Activated T-cell treated with anti-CD3 and anti-CD28 coated beads, Interleukin-2, amount 50 U/mL, for 1 hour (primary cell): ENCODE measurements around the gene TLE3.

Experiments
- DNase-seq: peaks from one replicate; pipeline ENCODE4 v3.0.0-alpha.2; 2020

Gene TLE3

DNA sequence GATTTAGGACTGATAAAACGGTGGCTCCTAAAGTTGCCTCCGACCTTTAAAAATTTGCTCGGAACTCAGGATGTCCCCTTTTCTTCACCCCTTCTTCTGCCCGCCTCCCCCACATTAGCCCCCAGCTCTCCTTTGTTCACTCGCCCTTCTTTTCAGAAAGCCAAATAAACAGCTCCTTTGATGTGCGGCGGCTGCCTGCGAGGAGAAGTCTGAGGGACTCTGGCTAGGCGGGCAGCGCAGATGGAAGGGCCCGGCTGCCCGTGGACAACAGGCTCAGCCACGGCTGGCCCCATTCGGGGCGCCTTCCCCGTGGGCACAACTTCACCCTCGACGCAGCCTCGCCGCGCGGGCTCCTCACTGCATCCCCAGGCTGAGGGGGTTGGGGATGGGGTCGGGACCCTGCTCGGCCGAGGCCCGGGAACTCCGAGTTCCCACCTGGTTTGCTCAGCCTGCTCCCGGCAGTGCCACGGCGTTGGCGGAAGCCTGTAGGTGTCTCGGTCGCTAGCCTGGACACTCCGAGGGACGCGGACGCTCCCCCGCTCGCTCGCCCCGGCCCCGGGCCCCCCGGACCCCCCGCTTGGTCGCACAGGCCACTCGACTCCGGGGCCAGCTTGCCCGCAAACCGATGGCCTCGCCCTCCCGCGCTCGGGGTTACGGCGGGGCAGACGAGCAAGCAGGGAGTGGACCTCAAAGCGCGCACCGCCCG lies 897 bp upstream of the TLE3 start:
- peak; percentile 55 for DNase-seq

DNA sequence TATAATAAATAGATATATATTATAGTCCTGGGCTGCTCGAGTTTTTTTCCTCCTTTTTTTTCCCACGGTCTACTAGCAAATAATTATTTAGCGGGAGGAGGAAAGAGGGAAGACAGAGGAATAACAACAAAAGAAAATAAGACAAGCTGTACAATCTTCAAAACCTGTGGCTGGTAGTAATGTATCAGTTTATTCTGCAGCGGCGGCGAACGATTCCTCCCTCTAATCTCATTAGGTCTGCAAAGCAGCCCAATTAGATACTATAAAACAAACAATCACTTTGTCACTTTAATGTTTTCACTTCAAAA lies 390 bp upstream of the TLE3 start:
- peak; percentile 21 for DNase-seq

DNA sequence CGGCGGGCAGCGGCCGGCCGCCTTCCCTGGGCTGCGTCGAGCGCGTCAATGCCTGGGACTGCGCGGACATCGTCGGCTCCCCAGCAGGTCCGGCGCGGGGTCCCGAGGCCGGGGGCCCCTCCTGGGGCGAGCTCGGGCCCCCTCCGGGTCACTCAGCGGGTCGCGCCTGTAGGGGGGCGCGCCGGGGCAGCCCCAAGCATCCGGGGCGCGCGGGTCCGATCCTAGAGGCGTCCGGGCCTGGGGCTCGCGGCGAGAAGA lies 725 bp downstream of the TLE3 start:
- DNase-seq, result no peak

DNA sequence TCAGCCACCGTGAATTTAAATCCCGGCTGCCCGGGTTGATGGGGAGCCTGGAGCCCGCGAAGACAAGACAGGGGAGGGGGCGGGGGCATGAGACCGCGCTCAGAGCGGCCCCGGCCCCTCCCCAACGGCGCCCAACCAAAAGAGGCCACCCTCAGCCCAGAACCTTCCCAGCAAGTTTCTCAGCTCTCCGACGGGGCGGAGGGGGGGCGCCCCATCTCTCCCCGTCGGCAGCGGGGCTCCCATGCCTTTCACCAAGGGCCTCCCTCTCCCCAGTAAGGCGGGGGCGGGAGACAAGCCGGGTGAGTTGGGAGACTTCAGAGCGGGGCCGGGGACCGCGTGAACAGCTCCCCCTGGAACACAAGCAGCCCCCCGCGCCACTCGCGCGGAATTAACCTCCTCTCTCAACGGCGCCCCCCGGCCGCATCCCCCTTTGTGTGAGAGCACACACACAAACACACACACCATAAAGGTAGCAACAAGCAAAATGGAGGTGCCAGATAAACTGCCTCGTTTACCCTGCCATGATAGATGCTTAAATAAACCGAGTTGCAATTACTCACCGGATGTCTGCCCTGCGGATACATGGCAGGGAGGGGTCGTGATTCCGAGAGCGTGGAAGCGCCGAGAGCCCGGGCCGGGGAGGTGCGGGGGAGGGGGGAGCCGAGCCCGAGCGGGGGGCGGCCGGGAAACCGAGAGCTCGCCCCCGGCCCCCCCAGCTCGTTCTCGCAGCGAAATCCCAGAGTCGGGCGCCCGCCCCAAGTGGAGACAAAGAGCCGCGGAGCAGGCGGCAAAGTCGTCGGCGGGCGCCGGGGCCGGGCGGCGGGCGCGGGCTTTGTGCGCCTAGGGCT lies 1.3 kb downstream of the TLE3 start:
- DNase-seq, result peak; percentile 68

DNA sequence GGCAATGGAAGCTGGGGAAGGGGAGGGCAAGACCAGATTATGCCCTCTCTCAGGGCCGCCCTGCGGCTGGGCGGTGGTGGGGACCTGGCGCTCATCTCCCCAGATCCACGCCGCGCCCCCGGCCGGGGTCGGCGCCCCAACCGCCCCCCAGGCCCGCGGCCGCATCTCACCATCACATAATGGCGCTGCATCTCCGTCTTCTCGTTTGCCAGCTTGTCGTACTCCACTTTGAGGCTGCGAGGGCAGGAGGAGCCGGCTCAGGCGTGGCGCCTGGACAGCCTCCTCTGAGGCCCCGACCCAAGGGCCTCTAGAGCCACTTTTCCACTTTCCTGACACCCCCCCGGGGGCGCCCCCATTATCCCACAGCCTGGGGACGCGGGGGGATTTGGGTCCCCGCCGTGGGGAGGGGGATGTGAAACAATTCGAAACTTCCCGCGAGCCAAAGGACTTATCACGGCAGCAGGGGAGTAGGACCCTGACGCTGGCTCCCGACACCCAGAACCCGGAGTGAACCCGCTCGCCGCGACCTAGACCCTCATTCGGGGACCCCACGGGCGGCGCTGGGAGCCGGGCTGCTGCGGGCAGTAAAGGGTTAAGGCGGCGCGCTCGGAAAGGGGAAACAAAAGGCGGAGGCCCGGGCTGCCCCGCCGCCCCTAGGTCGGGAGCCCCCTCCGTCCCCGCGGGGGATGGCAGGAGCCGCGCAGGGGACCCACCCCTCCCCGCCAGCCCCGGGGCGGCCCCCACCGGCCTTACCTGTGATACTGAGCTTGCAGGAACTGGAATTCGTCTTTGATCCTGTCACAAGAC lies 2.1 kb downstream of the TLE3 start:
- peak; percentile 42 for DNase-seq

DNA sequence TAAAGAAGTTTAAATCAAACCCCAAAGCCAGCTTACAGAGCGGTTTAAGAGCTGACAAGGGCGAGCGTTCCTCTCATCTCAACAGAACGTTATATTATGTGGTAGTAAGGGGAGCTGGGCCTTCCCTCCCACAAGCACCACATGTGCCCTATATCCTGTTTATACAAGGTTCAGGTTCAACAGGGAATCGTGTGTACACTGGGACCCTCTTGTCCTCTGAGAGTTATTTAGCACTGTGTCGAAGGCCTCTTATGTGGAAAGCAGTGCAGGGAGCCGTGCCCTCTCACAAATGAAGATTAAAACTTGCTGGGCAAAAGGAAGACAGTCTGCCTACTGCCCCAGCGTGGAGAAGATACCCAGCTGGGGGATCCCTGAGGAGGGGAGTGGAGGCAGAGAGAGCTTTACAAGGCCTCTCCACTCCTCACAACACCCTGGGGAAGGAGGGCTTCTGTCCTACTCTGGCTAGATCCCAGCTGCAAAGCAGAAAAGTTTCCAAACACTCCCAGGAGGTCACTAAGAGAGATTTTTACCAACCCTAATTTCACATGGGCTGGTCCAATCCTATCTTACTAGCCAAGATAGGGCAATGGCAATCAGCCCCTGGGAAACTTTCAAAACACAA lies 2.9 kb downstream of the TLE3 start:
- DNase-seq, result peak; percentile 24

DNA sequence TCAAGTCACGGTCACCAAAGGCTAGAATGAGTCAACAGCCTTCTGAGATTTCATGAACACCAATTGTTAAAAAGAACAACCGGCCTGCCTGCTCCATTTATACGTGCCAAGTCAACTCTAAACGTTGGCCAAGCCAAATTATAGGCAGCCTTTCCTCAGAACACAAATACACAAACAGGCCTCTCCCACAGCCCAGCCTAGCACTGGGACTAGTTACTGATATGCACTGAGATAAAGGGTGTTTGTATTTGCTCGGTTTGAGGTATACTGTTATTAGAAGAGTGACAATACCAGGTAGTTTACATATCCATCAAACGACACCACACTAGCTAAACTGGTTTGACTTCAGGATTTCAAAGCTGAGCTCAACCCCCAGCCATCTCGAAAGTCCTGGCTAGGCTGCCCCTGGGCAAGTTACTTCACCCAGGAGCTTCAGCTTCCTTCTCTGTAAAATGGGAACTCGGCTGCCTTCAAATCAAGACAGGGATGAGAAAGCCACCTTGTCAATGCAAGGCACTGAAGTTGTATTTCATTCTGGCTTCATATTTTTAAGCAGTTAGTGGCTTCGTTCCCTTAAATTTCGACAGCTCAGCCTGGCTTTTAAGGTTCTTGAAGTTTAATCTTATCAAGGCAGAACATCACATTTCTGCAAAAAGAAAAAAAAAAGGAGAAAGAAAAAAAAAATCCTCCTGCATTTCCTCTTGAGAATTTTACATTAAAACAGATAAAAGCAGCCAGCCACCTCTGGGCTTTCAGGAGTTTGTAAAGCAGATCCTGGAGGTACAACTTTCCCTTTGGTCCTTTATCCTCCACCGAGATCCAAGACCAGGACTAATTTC lies 4.0 kb downstream of the TLE3 start:
- peak; percentile 15 for DNase-seq

DNA sequence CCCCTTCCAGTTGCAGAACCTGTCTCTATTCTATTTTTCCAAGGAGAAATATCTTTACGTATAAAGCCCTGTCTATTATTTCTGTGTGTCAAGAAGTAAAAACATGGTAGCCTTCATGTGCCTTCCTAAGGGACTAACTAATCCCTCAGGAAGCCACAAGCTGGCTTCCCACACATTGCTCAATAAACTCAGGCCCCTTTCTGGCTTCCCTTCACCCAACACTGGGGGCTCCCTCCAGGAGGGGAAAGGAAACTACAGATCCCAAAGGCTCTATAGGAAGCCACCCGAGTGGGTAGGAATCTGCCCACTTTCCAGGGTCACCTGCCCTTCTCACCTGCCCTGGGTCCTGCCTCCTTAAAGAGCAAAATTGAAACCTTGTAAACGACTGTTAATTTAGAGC lies 4.6 kb downstream of the TLE3 start:
- DNase-seq, result peak; percentile 14

DNA sequence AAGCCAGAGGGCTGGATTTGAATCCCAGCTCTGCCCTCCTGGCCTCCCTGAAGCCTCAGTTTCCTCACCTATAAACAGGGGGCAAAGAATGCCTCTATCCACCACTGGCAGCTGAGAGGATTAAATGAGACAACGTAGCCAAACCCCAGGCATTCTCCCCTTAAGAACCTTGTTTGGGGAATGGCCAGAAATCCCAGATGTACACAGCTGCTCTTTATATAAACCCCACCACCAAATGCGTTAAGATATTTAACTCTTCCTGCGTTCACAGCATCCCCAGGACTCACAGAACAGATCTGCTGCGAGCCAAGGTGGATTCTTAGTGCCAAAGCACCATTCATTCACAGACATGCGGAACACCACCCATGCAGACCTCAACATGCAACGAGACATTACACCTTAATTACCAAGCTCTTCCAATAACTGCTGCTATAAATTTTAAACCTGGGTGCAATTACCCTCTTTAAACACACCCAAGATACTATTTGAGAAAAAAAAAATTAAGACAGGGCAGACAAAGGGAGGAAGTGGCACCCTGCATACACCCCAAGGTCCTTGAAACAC lies 5.2 kb downstream of the TLE3 start:
- DNase-seq, result no peak

DNA sequence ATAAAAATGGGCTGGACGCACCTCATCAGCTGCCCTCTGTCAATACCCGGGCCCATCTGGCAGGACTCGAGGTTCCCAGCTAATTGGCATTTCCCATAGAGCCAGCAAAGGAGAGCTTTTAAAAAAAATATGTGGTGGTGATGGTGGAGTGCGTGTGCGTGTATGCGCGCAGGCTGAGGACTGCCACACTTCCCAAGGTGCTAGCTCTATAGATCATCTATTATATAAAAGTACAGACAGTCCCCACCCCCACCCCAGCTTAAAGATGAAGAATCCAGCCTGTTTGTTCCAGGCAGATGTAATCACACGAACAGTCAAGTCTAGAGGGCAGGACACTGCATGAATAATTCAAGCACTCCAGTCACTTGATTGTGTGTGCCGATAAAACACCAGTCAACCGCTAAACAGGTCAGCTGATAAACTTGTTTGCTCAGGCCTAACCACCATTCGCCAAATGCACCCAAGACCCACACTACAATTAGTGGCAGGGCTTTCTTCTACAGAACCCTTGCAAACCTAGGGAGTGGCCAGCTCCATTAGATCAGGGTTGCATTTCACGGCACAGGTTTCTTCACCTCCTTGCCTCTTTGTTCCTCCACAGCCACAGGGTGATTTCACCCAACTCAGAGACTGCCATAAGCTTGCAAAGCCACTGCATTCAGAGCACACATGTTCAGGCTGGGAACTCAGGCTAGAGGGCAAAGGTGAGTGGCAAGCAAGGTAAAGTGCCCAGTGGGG lies 5.8 kb downstream of the TLE3 start:
- DNase-seq, result no peak

DNA sequence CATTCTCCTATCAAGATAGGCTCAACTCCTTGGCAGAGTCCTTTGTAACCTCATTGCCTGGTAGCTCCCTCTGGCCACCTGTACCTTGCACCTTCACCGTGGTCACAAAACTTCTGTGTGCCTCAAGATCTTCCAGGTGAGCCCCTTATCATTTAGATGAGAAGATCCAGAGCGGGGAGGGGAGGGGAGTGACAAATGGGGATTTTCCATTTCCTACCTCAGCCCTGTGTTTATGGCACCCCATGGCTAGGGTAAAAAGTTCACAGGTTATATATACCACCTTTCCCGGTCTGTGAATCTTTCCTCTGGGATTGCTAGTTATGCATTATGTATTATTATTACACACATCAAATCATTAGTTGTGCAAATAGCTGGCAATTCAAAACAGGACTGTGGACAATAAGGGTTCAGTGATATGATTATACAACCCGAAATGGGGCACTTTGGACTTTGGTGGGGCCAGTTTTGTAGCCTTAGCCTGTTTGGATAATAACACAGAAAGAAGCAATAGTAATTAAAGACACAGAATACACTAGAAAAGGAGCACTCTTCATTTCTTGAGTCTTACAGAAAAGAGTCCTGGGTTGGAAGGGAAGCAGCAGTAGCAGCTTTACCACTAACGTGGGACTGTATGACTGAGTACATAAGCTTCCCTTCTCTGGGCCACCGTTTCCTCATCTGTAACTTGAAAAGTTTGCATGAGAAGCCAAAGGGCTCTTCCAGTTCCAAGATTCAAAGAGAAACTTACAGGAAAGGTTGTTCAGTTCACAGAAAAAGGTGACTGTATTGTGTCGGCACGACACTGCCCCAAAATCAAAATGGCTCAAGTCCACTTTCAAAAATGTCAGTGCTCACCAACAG lies 7.1 kb downstream of the TLE3 start:
- DNase-seq, result no peak

DNA sequence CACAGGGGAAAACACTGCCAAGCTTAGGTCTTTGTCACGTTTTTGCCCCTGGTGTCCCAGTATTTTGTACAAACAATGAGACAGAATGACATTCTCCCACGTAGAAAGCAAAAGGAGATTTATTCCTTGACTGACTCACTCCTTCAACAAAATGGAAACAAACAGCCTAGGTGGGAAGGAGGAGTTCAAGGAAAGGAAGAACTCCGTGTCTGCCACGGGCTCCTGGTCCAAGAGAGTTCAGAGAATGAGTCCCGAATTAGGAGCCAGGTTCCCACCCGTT lies 8.1 kb downstream of the TLE3 start:
- no peak for DNase-seq

DNA sequence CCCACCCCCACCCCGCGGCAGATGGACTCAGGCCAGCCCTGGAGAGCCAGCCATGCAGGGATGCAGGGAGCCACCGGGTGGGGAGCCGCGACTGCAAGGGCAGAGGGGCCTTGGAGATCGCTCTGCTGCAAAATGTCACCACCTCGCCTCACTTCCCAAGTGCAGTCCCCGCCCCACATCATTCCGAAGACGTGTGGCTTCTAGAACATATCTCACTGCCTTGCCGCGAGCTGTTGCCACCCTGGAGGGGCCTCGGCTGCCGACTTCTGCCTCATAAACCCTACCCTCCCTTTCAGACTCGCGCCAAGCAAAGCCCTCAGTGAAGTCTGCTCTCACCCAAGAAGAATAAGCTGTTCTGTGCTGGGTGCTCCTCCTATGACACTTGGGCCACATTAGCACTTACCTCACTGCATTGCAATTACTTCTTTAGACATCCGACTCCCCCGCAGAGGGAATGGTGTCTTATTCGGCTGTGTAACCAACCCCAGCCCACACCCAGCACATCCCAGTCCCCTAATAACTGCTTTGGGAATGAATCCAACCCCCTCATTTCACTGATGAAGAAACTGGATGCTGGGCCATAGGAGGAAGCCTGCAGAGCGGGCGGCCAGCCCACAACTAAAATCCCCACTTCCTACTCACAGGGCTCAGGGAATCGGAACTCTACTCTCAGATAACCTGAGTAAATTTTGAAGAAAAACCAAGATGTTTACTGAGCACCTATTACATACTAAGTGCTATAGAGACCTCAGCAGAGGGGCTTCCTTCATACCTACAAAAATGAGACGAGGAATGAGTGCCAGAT lies 8.6 kb downstream of the TLE3 start:
- DNase-seq, result no peak

DNA sequence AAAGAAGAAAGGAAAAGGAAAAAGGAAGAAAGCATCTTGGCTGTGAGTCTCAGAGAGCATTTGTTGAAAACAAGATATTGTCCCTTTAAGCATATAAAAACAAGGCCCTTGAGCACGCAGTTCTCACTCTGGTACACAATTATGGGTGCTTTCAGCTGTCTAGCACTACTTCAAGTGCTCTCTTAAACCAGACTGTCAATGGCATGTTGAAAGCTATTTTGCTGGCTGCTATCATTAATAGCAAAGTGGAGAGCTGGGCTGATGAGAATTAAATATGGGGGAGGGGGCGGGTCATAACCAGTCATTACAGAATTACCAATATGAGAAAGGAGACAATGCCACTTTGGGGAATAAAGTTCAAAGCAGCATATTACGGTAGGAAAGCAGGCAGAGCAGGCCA lies 9.3 kb downstream of the TLE3 start:
- no peak for DNase-seq

DNA sequence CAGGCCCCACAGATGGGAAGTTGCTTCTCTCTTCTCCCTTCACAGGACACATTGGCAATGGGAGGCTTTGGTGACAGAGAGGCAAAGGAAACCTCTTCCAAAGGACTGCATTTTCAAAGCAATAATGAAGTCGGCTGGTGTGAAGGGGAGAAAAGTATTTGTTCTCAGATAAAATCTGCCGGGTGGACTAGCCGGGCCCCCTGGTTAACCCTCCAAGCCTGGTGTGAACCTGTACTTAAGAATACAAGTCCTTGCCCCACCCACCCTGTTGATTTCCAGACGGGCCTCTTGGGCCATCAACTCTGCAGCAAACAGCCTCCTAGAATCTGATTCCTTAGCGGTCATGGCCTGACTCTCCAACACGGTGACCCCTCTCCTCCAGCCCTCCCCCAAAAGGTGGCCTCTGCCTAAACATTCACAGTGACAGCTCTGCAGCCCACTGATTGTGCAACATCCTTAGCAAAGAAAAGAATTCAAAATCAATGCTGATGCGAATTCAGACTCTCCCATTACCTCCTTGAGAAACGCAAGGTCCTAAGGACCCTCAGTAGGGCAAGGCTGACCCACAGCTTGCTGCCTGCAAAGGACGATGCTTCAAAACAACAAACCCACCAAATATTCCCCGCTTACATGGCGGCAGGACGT lies 9.9 kb downstream of the TLE3 start:
- no peak for DNase-seq

DNA sequence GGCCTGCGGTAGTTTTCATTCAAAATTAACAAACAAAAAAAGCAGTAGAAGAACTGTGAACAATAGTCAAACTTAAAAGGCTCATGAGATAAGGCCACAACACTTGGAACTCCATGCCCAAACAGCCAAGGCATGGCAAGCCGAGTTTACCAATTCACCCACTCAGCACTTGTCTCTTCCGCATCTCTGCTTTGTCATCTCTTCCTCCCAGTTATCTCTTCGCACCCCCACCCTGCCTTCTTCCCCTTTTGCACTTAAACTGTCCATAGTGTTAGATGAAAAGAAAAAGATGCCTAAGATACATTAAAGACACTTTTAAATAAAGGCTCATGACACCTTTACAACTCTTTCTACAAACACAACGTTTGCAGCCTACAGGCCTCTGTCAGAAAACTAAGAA lies 11.1 kb downstream of the TLE3 start:
- DNase-seq, result no peak

DNA sequence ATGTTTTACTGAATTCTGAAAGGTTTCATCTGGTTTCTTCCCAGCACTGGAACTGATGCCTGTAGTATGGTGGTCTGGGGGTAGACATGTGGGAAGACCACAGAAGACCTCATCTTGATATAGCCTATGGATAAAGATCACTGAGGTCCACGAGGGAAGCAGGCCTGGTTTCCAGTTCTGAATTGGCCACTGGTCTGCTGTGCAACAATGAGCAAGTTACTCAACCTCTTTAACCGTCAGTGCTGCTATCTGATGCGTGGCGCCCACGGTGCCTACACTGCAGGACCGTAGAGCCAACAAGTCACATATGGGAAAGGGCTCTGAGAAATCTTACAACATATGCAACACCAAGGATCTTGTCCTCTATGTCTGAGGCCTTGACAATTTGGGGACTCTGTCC lies 13.3 kb downstream of the TLE3 start:
- no peak for DNase-seq

DNA sequence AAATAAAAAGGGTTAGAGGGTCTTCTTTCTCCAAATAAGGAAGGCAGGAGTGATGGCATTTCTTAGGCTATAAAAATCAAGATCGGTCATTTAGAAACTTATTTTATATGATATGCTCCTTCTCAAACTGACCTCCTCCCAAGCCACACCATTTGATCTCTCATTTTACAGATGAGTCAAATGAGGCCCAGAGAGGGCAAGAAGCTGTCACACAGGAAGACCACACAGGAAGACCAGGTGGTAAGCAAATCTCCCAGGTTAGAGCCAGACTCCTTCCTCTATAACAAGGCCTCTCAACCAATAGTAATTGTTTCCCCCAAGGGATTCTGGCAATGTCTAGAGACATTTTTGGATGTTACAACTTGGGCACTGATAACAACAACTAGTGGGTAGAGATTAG lies 13.8 kb downstream of the TLE3 start:
- DNase-seq, result no peak

DNA sequence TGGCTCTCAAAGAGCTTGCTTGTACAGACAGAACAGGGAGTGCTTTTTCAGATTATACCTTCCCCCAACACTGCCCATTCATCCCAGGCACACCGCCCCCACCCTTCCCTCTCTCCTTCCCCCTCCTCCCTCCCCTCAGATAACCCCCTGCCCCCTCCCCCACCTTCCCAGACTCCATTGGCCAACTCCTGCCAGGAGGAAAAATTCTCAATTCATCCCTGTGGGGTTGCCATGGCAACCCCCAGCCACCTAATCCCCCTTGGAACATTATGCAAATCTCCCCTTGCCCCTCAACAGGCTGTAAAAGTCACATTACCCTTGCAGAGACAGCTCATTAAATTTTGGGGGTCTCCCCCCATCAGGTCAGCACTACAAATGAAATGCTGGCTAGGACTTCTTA lies 14.3 kb downstream of the TLE3 start:
- DNase-seq, result no peak
